Measurements from ENCODE around the gene ZNF570. TPM values are rescaled to one million over a fixed set of nuclear protein-coding genes. Genes with fewer than 3 reads are reported as not detected.

ZNF570 gene
- total and polyA plus RNA-seq, 2 of the 13 experiments (the other 11 are each of a cell fraction or from before 2014, with no cell fraction given) = 1.0 to 4.4 TPM

DNA sequence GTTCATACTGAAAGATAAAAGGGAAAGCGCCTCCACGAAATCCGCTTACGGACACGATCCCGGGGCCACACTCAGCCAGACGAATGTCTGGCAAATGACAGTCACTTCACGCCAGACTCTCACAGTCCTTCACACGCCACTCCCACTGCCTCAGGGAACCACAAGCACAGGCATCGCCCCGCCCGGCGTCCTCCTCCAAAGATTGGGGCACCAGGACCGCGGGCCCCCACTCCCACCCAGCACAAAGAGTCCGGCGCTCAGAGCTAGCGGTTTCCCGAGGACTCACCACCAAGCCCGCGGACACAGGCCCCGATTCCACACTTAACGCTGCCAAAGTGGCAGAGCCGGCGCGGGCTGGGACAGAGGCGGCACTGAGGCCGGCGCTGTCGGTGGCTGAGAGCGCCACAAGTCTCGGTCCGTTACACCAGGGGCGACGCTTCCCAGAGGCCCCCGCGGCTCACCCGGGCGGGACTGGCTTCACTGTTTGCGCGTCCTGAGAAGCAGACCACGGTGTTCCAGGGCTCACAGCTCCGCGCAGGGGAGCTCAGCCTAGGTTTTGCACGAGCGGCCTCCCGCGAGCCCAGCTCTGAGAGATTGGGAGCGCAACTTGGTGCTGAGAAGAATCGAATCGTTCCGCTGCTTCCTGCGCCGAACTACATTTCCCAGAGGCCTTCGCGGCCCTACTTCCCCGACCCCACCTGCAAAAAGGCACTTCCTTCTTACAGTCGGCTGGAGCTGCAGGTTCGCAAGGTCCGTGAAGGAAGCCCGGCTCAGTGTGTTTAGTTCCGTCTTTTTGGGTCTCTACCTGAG lies 2.2 kb upstream of the ZNF570 start, which contains the start of gene ZNF569 (continued):
- TF ChIP-seq ZNF207 (IDR thresholded peaks at IDR 0.05; ENCODE audit: borderline replicate concordance) (no peak), ASH2L (IDR thresholded peaks at IDR 0.05; ENCODE audit: insufficient read length, low read depth, low read length) (peak; percentile 94), ZNF782 (CRISPR knock-in tag; IDR thresholded peaks at IDR 0.05; ENCODE audit: borderline replicate concordance) (no peak), KLF15 (CRISPR knock-in tag; IDR thresholded peaks at IDR 0.05; ENCODE audit: borderline replicate concordance) (no peak), JARID2 (CRISPR knock-in tag; IDR thresholded peaks at IDR 0.05; ENCODE audit: insufficient replicate concordance) (no peak), ZFP36 (IDR thresholded peaks at IDR 0.05; ENCODE audit: borderline replicate concordance, low read depth, low read length, partially characterized antibody) (no peak), ZBTB34 (CRISPR knock-in tag; IDR thresholded peaks at IDR 0.05) (peak; percentile 33; the same call in 1 of the 2 replicates), KIAA2018 (CRISPR knock-in tag; IDR thresholded peaks at IDR 0.05; ENCODE audit: borderline replicate concordance) (no peak), ZNF670 (CRISPR knock-in tag; IDR thresholded peaks at IDR 0.05; ENCODE audit: borderline replicate concordance) (no peak)
- TF ChIP-seq, protein P1, sequence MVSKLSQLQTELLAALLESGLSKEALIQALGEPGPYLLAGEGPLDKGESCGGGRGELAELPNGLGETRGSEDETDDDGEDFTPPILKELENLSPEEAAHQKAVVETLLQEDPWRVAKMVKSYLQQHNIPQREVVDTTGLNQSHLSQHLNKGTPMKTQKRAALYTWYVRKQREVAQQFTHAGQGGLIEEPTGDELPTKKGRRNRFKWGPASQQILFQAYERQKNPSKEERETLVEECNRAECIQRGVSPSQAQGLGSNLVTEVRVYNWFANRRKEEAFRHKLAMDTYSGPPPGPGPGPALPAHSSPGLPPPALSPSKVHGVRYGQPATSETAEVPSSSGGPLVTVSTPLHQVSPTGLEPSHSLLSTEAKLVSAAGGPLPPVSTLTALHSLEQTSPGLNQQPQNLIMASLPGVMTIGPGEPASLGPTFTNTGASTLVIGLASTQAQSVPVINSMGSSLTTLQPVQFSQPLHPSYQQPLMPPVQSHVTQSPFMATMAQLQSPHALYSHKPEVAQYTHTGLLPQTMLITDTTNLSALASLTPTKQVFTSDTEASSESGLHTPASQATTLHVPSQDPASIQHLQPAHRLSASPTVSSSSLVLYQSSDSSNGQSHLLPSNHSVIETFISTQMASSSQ (IDR thresholded peaks at IDR 0.05; ENCODE audit: low read depth) = peak; percentile 49; the same call in 1 of the 2 replicates
- TF ChIP-seq, protein P1 (CRISPR knock-in tag; IDR thresholded peaks at IDR 0.05; ENCODE audit: borderline replicate concordance) = no peak
- TF ChIP-seq, protein P2, sequence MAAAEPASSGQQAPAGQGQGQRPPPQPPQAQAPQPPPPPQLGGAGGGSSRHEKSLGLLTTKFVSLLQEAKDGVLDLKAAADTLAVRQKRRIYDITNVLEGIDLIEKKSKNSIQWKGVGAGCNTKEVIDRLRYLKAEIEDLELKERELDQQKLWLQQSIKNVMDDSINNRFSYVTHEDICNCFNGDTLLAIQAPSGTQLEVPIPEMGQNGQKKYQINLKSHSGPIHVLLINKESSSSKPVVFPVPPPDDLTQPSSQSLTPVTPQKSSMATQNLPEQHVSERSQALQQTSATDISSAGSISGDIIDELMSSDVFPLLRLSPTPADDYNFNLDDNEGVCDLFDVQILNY (CRISPR knock-in tag; conservative IDR thresholded peaks at IDR 0.05) = no peak
